ENCODE data around the gene C6orf58.
A peak's percentile ranks its signal among the peaks of the same experiment; 100 is the strongest.

C6orf58 gene

DNA sequence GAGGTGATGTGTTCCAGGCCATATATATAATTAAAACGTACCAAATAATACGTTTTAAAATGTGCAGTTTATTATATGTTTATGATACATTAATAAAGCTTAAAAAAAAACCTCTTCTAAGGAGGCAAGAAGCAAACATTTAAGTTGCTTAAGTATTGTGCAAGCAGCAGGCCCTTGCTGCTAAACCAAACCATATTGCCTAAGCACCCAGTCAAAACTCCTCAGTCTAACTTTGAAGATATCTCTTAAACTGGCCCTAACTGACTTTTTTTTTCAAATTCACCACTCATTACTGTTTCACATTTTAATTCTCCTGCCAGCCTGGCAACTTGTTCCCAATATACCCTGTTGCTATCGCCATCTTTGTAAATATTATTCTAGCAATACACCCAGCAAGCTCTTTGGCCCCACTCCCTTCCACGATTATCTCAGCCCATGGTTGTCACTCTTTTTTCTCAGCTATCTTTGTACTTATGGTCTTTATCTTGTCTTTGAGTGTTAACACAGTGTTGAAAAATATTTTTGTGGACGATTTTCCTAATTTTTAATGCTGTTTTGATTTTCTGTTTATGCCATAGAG lies 60.9 kb downstream of the C6orf58 start:
- TF ChIP-seq, protein P1, sequence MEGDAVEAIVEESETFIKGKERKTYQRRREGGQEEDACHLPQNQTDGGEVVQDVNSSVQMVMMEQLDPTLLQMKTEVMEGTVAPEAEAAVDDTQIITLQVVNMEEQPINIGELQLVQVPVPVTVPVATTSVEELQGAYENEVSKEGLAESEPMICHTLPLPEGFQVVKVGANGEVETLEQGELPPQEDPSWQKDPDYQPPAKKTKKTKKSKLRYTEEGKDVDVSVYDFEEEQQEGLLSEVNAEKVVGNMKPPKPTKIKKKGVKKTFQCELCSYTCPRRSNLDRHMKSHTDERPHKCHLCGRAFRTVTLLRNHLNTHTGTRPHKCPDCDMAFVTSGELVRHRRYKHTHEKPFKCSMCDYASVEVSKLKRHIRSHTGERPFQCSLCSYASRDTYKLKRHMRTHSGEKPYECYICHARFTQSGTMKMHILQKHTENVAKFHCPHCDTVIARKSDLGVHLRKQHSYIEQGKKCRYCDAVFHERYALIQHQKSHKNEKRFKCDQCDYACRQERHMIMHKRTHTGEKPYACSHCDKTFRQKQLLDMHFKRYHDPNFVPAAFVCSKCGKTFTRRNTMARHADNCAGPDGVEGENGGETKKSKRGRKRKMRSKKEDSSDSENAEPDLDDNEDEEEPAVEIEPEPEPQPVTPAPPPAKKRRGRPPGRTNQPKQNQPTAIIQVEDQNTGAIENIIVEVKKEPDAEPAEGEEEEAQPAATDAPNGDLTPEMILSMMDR (IDR thresholded peaks at IDR 0.05; ENCODE audit: low read depth, low read length), result no peak
- DNase-seq (ENCODE audit: low read depth in 2 of 2), result peak; percentile 15 to 23
- H3K4me3 ChIP-seq (replicated peaks in 1 of 2; ENCODE audit: low read depth in 2 of 2, low read length in 2 of 2), result no peak overlapping the region

All from cardiac fibroblast (primary cell).